ENCODE results near the gene FAF2.

The FAF2 gene

DNA sequence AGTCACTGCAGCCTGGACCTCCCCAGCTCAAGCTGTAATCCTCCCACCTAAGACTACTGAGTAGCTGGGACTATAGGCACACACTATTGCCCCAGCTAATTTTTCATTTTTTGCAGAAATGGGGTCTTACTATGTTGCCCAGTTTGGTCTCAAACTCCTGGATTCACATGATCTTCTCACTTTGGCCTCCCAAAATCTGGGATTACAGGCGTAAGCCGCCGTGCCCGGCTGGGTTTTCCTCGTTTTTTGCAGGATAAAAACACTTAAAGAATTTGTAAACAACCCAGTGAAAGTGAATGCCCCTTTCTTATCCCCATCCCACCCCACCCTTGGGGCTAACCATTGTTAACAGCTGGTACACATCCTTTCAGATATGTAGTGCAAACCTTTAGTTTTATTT lies 39.6 kb upstream of the FAF2 start:
- Histone ChIP-seq H3K4me1 (ENCODE audit: insufficient read depth, low read length) (peaks cover 5% of the 10 kb centered on the region; the same call in 1 of the 2 replicates), H3K27ac (ENCODE audit: low read length) (no peak overlapping the region), H3K27me3 (ENCODE audit: insufficient read depth, low read length, poor library complexity) (no peaks in the 10 kb centered on the region), H3K9me3 (ENCODE audit: insufficient read depth, low read length, severe bottlenecking) (no peaks in the 10 kb centered on the region), H3K4me2 (ENCODE audit: insufficient read depth, low read length) (no peak overlapping the region), H3K9ac (ENCODE audit: low read depth, low read length) (no peak overlapping the region), H3K79me2 (ENCODE audit: insufficient read depth, low read length) (peaks cover 17% of the 10 kb centered on the region; the same call in 1 of the 2 replicates), H3K36me3 (ENCODE audit: insufficient read depth, low read length) (peaks cover 53% of the 10 kb centered on the region), H3K4me3 (ENCODE audit: low read depth in 1 of 2, low read length in 2 of 2) (no peak overlapping the region), H2AFZ (ENCODE audit: low read depth, low read length) (no peak overlapping the region), H4K20me1 (ENCODE audit: insufficient read depth, low read length) (peaks cover 15% of the 10 kb centered on the region; the same call in 1 of the 2 replicates)
- TF ChIP-seq EZH2 (IDR thresholded peaks at IDR 0.05; ENCODE audit: borderline replicate concordance, low read depth, low read length, severe bottlenecking) (no peak), CTCF (IDR thresholded peaks at IDR 0.05; ENCODE audit: borderline replicate concordance, extremely low read depth, low read length, poor library complexity, severe bottlenecking) (no peak)
- DNase-seq (no peak), ATAC-seq (ENCODE audit: insufficient read depth, low read depth) (no peak)

GRCh38 chr5:176409765-176410164 lies 38.4 kb upstream of the FAF2 start:
- ATAC-seq (ENCODE audit: insufficient read depth, low read depth): no peak
- no peak for TF ChIP-seq CTCF (IDR thresholded peaks at IDR 0.05; ENCODE audit: borderline replicate concordance, extremely low read depth, low read length, poor library complexity, severe bottlenecking)
- TF ChIP-seq EZH2 (IDR thresholded peaks at IDR 0.05; ENCODE audit: borderline replicate concordance, low read depth, low read length, severe bottlenecking): no peak
- Histone ChIP-seq H3K9ac (ENCODE audit: low read depth, low read length) (no peak overlapping the region), H2AFZ (ENCODE audit: low read depth, low read length) (no peak overlapping the region), H3K4me1 (ENCODE audit: insufficient read depth, low read length) (peaks cover 17% of the 10 kb centered on the region; the same call in 1 of the 2 replicates), H3K4me2 (ENCODE audit: insufficient read depth, low read length) (no peak overlapping the region), H3K27me3 (ENCODE audit: insufficient read depth, low read length, poor library complexity) (no peaks in the 10 kb centered on the region), H3K4me3 (ENCODE audit: low read depth in 1 of 2, low read length in 2 of 2) (no peak overlapping the region), H4K20me1 (ENCODE audit: insufficient read depth, low read length) (peaks cover 18% of the 10 kb centered on the region; the same call in 1 of the 2 replicates), H3K9me3 (ENCODE audit: insufficient read depth, low read length, severe bottlenecking) (no peaks in the 10 kb centered on the region), H3K27ac (ENCODE audit: low read length) (no peak overlapping the region), H3K79me2 (ENCODE audit: insufficient read depth, low read length) (peaks cover 28% of the 10 kb centered on the region), H3K36me3 (ENCODE audit: insufficient read depth, low read length) (peaks cover 53% of the 10 kb centered on the region)
- DNase-seq: no peak

- no peak overlapping the region for H3K27ac ChIP-seq (ENCODE audit: low read length)
- peaks cover 25% of the 10 kb centered on the region for H3K4me1 ChIP-seq (ENCODE audit: insufficient read depth, low read length)
- no peak overlapping the region for H2AFZ ChIP-seq (ENCODE audit: low read depth, low read length)
- peaks cover 18% of the 10 kb centered on the region; the same call in 1 of the 2 replicates for H4K20me1 ChIP-seq (ENCODE audit: insufficient read depth, low read length)
- H3K36me3 ChIP-seq (ENCODE audit: insufficient read depth, low read length): peaks cover 51% of the 10 kb centered on the region
- DNase-seq (no peak), ATAC-seq (ENCODE audit: insufficient read depth, low read depth) (no peak)
- TF ChIP-seq CTCF (IDR thresholded peaks at IDR 0.05; ENCODE audit: borderline replicate concordance, extremely low read depth, low read length, poor library complexity, severe bottlenecking): no peak
- no peak for TF ChIP-seq EZH2 (IDR thresholded peaks at IDR 0.05; ENCODE audit: borderline replicate concordance, low read depth, low read length, severe bottlenecking)
- H3K9ac ChIP-seq (ENCODE audit: low read depth, low read length): no peak overlapping the region
- H3K4me2 ChIP-seq (ENCODE audit: insufficient read depth, low read length): no peak overlapping the region
- no peaks in the 10 kb centered on the region for H3K27me3 ChIP-seq (ENCODE audit: insufficient read depth, low read length, poor library complexity)
- peaks cover 37% of the 10 kb centered on the region for H3K79me2 ChIP-seq (ENCODE audit: insufficient read depth, low read length)
- no peaks in the 10 kb centered on the region for H3K9me3 ChIP-seq (ENCODE audit: insufficient read depth, low read length, severe bottlenecking)
- H3K4me3 ChIP-seq (ENCODE audit: low read depth in 1 of 2, low read length in 2 of 2): no peak overlapping the region
Observed at GRCh38 chr5:176410486-176411180, 37.6 kb upstream of the FAF2 start.
